D721Med (cell line): ENCODE data around the gene KCNIP3.

Source experiments
- DNase-seq: peaks from one replicate; pipeline ENCODE4 v3.0.0; 2011; ENCODE audit warnings: low spot score; ENCODE audit not compliant: insufficient read length
- FAIRE-seq: peaks from 2 replicates; lab custom pipeline; 2011; peaks lifted over from hg19 to GRCh38; lab: Jason Lieb, UNC
- TF ChIP-seq, protein P1 (sequence below): IDR thresholded peaks from 2 replicates; pipeline ENCODE4 v1.5.1; 2012; ENCODE audit warnings: mild to moderate bottlenecking, control low read depth; ENCODE audit not compliant: insufficient read depth; ENCODE audit errors: missing control alignments

The KCNIP3 gene

GRCh38 chr2:95329891-95330793 lies 33.0 kb downstream of the KCNIP3 start:
- DNase-seq (no peak), FAIRE-seq (no peak)
- TF ChIP-seq, protein P1, sequence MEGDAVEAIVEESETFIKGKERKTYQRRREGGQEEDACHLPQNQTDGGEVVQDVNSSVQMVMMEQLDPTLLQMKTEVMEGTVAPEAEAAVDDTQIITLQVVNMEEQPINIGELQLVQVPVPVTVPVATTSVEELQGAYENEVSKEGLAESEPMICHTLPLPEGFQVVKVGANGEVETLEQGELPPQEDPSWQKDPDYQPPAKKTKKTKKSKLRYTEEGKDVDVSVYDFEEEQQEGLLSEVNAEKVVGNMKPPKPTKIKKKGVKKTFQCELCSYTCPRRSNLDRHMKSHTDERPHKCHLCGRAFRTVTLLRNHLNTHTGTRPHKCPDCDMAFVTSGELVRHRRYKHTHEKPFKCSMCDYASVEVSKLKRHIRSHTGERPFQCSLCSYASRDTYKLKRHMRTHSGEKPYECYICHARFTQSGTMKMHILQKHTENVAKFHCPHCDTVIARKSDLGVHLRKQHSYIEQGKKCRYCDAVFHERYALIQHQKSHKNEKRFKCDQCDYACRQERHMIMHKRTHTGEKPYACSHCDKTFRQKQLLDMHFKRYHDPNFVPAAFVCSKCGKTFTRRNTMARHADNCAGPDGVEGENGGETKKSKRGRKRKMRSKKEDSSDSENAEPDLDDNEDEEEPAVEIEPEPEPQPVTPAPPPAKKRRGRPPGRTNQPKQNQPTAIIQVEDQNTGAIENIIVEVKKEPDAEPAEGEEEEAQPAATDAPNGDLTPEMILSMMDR: no peak

GRCh38 chr2:95330794-95331338 lies 33.7 kb downstream of the KCNIP3 start:
- DNase-seq: no peak
- TF ChIP-seq, protein P1: no peak
- no peak for FAIRE-seq

DNA sequence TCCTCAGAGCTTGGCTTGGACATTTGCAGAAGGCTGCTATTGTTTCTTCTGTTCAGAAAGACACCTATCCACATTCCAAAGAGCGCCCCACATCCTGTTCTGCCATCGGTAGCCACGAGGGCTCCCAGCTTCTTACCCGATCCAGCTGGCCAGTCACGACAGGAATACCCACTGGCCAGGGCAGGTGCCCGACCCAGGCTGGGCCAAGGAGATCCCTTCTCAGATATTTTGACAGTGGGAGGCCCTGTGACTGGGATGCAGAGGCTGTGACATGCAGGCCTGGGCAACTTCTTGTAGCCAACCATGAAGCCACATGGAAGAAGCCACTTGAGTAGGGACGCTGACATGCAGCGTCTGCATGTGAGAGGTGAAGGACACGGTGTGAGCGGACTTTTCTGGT lies 34.5 kb downstream of the KCNIP3 start:
- no peak for FAIRE-seq
- no peak for DNase-seq
- TF ChIP-seq, protein P1: no peak

- FAIRE-seq (no peak), DNase-seq (no peak)
- TF ChIP-seq, protein P1: no peak
These were observed 34.9 kb downstream of the KCNIP3 start for GRCh38 chr2:95332036-95332435.

DNA sequence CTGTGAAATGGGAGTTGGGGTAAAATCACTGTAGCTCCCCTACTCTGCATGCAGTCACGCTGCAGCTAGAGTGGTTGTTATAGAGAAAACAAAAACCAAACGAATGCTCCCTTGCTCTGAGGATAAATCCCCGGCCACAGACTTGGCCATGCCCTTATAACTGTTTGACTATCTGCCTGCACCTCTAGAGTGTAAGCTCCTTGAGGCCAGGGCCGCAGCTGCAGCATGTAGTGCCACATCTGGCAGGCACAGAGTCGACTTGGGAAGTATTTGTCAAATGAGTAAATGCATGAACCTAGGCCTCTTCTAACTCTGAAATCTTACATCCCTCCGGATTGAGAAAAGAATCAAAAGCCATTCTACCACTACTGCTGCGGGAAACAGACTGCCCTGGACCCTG lies 35.9 kb downstream of the KCNIP3 start:
- FAIRE-seq (no peak), DNase-seq (no peak)
- TF ChIP-seq, protein P1: no peak

DNA sequence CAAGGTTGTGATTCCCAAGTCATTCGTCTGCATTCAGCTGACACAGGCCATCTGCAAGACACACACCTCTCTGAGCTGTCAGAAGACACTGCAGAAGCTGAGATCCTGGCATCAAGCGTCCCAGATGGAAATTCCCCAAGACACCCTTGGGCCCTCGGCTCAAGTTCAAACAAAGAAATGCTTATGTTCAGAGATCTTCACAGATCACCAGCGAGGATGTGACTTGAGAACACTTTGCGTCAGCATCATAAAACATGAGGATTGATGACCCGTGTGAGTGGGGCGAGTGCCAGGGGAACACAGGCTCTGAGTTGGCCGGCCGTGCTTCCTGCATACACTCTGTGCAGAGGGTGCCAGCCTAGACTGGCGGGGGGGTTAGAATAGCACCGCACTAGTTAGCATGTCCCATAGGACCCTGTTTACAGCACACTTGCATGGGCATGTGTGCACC lies 36.8 kb downstream of the KCNIP3 start:
- TF ChIP-seq, protein P1: no peak
- DNase-seq (no peak), FAIRE-seq (no peak)
